Gastroesophageal sphincter (tissue), 3 donors: Measurements from ENCODE around the gene DECR2.

ENCODE experiments used
- CTCF ChIP-seq, 4 experiments: fragments of 200-600 bp in 2 of 4; fragments of 450-650 bp in 2 of 4; sonication (generic) in 1 of 4; IDR thresholded peaks; one replicate each; pipeline ENCODE4 v1.5.1; 2017 to 2019; ENCODE audit warnings: antibody characterized with exemption in 4 of 4, mild to moderate bottlenecking in 2 of 4, moderate library complexity in 2 of 4
- POLR2A ChIP-seq, 2 donors: fragments of 450-650 bp; IDR thresholded peaks; one replicate each; pipeline ENCODE4 v1.6.1; 2017; ENCODE audit warnings: antibody characterized with exemption in 2 of 2, mild to moderate bottlenecking in 2 of 2, moderate library complexity in 1 of 2

GRCh38 chr16:373848-374615, 27.7 kb upstream of the DECR2 start:
- no peak for TF ChIP-seq CTCF (IDR thresholded peaks at IDR 0.05)
- TF ChIP-seq POLR2A (IDR thresholded peaks at IDR 0.05): no peak
